GM19043 (cell line): ENCODE measurements around the gene GSTM2.
A peak's percentile ranks its signal among the peaks of the same experiment; 100 is the strongest.
"Not testable (repeated sequence)": the region's sequence is repeated elsewhere in the genome, so short reads cannot be mapped to it uniquely, and the experiment has no call there.

ENCODE experiments used
- ATAC-seq: cut with Tn5 transposase; IDR thresholded peaks from one replicate; pipeline ENCODE4 v1.9.1; 2021; ENCODE audit warnings: low read depth; ENCODE audit not compliant: unreplicated experiment

GSTM2 gene

DNA sequence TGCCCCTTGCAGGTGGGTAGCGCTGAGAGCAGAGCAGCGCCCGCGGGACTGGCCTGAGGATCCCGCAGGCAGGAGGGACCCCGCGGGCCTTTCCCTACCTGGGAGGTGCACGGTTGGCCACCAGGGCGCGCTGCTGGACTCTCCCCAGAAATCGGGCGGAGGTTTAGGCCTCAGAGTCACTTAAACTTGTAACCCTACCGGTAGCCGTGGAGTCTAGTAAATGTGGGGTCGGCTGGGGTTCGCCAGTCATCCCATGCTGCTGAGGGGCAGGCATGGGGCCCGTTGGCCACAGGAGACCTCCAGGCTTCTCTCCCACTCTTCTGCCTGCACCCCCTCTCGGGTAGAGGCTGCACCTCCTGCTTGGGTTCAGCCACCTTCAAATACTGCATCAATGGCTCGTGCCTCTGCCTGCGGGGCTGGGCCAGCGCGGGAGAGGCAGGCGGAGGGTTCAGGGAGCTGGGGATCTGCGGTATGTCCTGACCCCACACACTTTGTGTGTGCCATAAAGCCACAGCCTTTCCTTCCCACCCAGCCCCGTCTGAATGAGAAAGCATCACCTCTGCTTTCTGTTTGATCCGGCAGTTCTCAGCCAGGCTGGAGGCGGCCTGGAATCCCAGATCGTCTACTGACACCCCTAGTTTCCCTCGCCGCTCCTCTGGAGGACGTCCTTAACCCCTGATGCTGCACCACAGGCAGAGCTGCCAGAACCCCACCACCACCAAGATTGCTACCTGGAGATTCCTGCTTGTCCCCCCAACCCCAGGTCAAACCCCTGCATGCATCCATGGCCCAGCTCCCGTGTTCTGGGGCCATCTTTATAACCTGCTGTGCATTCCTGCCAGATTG lies 24.2 kb upstream of the GSTM2 start:
- ATAC-seq, result peak; percentile 84

DNA sequence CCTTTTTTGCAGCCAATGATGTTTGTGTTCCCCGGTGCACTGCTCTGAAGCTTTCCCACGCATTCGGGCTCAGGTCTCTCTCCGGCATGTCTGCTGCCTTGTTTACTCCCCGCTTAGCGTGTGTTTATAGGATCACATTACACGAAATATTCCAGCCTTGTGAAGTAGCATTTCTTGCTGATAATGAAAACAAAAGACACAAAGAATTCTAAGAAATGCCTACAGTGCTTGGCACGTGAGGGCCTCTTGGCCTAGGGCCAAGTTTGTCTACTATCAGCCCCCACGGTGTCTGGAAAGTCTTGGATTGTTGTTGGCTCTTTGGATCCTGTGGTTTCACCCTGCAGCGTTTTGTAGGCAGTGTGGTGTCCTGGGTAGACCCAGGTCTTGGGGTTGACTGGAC lies 23.2 kb upstream of the GSTM2 start:
- ATAC-seq, result no peak

DNA sequence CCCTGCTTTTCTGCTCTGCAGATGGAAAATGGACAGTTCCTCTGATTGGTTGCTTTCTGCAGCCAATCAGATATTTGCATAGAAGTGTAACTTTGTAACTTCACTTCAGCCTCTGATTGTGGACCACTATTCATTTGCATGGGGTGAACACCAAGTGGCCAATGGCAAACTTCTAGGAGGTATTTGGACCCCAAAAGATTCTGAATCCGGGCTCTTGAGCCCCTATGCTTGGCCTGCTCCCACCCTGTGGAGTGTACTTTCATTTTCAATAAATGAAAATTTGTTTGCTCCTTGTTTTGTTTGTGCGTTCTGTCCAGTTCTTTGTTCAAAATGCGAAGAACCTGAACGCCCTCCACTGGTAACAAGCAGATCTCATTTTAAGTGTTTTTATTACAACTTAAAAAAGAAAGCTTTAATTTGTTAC lies 18.4 kb upstream of the GSTM2 start:
- ATAC-seq, result no peak

DNA sequence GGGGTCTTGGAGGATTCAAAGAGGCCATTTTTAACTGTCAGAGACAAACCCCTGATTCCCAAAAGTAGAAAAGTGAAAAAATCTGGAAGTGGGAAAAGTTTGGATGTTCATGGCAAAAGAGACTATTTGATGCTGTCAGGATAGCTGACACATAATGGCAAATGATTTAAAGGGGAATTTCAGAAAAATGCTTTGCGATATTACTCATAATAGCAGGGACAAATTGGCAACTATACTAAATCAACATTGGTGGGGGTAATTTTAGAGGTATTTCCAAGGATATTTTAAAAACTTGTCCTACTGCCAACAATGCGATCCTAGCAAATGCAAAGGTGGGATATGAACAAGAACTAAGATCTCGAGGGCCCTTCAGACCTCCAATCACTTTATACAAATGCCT lies 17.2 kb upstream of the GSTM2 start:
- ATAC-seq, result no peak

DNA sequence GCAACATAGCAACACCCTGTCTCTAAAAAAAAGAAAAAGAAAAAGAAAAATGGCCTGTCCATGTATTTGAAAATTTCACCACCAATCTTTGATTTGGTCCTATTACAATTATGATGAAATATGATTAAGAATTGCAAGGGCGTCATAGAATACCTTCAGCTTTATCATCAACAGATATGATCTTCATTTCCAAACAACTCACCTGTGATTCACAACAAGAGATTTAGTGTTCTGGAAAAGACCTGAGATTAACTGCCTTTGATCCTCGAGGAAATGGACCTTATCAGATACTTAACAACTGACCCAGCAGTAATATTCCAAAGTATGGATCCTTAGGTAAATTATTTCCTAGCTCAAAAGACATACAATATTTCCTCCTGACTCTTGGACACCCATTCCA lies 15.5 kb upstream of the GSTM2 start:
- no peak for ATAC-seq

DNA sequence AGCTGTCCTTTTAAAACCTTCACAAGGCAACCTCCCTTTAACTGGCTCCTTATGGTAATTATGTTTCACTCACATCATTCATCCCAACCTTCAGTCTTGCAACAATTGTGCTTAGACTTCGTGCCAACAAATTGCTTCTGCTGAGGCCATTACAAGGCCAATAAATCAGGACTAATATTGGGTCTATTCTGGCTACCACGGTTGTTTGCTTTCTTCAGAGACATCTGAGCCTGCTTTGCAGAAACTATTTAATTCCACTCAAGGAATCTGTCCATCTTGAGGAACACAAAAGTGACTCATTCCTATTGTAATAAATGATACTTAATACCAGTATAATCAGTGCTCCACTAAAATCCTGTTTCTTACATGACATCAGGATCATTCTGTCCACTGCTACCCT lies 14.6 kb upstream of the GSTM2 start:
- ATAC-seq, result no peak

DNA sequence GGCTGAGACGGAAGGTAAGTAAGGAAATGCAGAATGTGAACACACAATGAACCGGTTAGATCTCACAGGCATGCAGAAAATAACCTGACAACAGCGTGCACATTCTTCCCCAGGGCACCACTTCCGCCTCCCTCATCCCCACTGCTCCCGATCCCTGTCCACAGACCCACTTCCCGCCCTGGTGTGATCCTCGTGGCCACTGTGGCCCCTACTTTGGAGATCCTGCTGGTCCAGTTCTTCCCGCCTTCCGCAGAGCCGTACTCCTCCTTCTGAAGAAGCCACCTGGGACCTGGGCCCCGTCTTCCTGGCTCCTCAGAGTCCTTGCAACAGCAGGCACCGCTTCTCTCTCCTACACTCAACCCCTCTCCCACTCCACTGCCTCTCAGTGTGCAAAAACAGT lies 13.3 kb upstream of the GSTM2 start:
- no peak for ATAC-seq

DNA sequence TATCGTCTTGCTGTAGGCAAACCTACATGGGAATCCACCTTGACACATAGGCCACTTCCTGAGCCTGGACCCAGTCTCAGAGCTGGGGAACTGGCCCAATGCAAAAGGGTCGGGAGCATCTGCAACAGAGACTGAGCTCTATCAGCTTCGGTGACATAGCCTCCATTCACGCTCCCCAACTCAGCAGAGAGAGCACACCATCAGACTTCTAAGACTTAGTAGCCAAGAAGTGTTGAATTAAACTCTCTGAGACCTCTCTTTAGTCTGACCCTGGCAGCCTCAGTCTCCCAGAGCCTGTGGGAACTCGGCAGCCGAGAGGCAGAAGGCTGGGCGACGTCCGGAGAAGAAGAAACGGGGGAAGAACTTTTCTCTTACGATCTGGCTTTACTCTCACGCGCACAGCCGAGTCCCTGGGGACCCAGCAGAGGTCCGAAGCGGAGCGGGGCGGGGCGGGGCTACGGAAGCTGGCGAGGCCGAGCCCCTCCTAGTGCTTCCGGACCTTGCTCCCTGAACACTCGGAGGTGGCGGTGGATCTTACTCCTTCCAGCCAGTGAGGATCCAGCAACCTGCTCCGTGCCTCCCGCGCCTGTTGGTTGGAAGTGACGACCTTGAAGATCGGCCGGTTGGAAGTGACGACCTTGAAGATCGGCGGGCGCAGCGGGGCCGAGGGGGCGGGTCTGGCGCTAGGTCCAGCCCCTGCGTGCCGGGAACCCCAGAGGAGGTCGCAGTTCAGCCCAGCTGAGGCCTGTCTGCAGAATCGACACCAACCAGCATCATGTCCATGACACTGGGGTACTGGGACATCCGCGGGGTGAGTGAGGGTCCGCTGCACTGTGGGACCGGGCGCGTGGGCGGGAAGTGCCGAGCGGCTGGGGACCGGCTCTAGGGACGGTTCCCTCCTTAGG lies 12.0 kb upstream of the GSTM2 start, which contains the start of gene GSTM4:
TSS of gene GSTM4 (plus strand) at position 485 of the 905 bp plus-strand sequence. CDS start at position 776, 291 bp downstream.
- peak; percentile 86 for ATAC-seq

DNA sequence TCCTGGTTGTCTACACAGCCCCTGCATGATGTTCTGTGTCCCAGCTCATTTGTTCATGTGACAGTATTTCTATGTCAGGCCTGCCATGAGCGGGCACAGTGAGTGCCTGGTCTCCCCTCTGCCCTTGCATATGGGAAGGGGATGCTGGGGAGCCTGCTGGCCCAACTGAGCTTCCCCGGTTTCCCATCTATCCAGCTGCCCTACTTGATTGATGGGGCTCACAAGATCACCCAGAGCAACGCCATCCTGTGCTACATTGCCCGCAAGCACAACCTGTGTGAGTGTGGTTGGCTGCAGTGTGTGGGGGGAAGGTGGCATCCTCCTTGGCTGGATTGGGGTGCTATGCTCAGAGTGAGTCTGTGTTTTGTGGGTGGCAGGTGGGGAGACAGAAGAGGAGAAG lies 10.5 kb upstream of the GSTM2 start:
- ATAC-seq, result no peak

DNA sequence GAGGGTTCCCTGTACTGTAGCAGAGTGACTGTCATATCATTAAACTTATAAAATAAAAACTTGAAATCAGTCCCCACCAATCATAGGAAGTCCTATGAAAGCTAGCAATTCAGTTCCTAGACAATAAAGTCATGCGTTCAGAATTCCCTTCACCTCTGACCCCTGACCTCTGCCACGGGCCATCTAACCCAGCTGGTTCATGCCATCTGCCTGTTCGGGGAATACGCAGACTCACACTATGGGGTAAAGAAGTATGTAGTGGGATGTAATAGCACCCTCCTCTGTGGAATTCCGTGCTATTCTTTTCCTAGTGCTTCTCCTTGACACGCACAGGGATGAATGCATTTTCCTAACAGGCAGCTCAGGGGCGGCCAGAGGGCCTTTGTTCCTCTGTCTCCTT lies 9.9 kb upstream of the GSTM2 start:
- ATAC-seq, result no peak

DNA sequence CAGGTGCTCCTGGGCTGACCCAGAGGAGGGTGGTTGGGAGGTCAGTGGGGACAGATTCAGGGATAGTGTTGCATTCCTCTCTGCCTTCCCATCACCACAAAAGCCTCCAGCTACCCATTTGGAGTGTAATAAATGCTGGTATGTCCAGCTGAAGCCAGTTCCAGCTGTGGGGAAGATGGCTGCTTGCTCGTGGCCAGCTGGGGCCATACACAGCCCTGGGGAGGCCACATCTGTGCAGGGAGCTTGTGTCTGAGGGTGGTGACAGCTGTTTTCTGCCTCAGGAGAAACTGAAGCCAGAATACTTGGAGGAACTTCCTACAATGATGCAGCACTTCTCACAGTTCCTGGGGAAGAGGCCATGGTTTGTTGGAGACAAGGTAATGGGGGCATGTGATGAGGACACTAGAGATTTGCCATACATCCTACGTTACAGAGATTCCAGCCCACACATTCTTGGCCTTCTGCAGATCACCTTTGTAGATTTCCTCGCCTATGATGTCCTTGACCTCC lies 9.3 kb upstream of the GSTM2 start:
- no peak for ATAC-seq

DNA sequence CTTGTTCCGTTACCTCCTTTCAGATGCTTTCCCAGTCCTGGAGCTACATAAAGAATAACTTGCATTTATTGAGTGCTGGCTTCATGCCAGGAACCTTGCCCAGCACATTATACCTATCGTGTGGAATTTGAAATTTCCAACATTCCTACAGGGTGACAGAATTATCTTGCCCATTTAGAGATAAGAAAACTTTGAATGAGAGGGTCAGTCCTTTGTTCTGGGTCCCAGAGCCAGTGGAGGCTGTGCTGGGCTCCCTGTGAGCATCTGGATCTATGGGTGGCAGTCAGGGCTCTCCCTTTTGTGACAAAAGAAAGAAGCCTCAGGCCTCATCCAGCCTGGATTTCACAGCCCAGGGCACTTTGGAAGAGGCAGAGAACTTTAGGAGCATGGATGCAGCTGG lies 8.7 kb upstream of the GSTM2 start:
- ATAC-seq, result no peak

DNA sequence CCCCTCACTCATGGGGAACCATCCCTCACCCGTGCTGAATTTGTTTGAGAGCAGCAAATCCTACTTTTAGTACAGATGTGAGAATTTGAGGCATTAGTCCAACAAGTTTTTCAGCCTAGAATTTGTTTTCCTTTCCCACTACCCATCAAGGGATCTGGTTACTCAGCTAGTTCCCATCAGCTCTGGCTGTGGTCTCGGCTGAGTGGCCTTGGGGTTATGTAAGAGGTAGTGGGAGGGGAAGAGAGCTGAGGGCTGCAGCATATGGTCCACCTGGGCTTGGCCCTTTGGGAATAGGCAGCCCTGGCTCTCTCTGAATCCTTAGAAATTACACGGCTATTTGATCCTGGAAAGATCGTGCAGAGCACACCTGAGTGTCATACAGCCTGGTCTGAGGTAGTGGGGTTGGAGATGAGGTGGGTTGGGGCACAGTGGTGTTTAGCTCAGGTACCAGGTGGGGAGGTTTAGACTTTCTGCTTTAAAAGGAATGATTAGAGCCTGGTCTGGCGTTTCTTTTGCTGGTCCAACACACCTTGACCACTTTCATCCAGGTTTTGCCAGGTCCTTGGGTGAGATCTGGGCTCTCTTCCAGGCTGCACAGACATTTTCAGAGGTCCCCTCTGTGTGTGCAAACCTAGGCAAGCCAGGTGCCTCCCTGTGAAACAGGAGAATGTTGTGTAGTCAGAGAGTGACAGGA lies 7.7 kb upstream of the GSTM2 start:
- ATAC-seq, result no peak

DNA sequence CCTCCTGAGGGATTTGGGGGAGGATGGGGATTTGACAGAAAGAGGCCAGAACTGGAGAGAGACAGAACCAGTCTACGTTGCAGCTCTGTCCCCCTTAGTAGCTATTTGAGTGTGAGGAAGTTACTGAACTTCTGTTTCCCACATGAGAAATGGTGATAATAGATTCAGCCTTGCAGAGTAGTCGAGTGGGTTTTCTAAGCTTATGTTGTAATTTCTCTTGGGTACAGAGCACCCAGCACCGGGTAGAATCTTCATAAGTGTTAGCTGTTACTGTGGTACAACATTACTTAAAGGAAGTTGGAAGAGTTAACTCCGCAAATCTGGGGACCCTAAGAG lies 7.2 kb upstream of the GSTM2 start:
- not testable (repeated sequence) for ATAC-seq

DNA sequence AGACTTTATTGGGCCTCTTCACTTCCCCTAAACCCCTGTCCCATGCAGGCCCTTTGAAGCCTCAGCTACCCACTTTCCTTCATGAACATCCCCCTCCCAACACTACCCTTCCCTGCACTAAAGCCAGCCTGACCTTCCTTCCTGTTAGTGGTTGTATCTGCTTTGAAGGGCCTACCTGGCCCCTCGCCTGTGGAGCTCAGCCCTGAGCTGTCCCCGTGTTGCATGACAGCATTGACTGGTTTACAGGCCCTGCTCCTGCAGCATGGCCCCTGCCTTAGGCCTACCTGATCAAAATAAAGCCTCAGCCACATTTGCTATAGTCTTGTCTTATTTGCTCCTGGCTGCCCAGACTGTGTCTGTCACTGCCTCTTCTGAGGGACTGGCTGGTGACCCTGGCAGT lies 6.5 kb upstream of the GSTM2 start:
- ATAC-seq, result no peak

DNA sequence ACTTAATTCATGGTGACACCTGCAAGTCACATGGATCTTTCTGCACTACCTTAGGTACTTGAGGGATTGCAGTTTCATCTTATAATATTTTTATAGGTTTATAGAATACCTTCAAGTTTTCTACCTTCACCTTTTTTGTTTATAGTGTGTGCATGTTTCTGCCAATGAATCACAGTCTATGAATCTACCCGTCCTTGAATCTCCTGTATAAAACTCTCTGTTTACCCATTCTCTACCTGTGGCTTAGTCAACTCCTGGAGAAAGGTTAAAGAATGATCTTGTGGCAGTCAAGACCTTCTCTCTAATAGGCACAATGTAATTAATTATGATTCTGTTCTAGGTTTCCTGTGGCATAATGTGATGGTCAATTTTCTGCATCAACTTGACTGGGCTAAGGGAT lies 3.2 kb upstream of the GSTM2 start:
- ATAC-seq, result no peak

DNA sequence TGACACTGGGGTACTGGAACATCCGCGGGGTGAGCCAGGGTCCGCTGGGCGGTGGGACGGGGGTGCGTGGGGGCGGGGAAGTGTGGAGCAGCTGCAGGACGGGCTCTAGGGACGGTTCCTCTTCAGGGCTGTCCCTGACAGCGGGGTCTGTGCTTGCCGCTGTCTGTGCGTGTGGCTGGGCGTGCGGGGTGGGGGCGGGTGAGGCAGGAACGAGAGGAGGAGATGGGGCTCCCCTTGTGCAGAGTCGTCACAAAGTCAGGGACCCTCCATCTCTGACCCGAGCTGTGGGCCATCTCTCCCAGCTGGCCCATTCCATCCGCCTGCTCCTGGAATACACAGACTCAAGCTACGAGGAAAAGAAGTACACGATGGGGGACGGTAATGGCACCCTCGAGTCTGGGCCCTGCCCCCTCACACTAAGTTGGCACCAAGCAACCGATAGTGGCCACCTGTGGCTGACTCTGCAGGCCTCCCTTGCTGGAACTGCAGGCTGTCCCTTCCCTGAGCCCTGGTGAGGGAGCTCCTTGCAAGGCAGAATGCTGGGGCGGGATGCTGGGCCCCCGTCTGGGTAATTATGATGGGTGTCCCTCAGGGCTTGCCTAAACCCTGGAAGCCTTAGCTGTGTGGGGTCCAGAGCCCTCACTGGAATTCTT lies 392 bp downstream of the GSTM2 start:
- no peak for ATAC-seq

DNA sequence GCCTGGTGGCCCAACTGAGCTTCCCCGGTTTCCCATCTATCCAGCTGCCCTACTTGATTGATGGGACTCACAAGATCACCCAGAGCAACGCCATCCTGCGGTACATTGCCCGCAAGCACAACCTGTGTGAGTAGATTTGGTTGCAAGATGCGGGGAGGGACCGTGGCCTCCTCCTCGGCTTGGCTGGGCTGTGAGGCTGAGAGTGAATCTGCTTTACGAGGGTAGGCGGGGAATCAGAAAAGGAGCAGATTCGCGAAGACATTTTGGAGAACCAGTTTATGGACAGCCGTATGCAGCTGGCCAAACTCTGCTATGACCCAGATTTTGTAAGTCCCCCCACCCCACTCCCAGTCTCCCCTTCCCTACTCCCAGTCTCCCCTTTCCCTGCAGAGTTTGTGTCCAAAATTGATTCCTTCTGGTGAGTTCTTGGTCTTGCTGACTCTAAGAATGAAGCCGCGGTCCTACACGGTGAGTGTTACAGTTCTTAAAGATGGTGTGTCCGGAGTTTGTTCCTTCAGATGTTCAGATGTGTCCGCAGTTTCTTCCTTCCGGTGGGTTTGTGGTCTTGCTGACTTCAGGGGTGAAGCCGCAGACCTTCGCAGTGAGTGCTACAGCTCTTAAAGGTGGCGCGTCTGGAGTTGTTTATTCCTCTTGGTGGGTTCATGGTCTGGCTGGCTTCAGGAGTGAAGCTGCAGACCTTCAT lies 1.5 kb downstream of the GSTM2 start:
- no peak for ATAC-seq

DNA sequence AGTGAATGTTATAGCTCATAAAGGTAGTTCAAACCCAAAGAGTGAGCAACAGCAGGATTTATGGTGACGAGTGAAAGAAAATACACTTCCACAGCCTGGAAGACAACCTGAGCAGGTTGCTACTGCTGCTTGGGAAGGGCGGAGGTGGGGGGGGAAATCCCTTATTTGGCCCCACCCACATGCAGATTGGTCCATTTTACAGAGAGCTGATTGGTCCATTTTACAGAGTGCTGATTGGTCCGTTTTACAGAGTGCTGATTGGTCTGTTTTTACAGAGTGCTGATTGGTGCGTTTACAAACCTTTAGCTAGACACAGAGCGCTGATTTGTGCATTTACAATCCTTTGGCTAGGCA lies 2.1 kb downstream of the GSTM2 start:
- ATAC-seq, result not testable (repeated sequence)

DNA sequence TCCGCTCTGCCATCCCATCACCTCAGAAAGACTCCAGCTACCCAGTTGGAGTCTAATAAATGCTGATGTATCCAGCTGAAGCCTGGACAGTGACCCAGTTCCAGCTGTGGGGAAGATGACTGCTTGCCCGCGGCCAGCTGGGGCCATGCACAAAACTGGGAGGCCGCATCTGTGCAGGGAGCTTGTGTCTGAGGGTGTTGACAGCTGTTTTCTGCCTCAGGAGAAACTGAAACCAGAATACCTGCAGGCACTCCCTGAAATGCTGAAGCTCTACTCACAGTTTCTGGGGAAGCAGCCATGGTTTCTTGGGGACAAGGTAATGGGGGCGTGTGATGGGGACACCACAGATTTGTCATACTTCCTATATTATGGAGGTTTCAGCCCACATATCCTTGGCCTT lies 3.2 kb downstream of the GSTM2 start:
- no peak for ATAC-seq
